CD1c-positive myeloid dendritic cell (primary cell): ENCODE measurements around the gene SHISAL1.
"Not testable (repeated sequence)": the region's sequence is repeated elsewhere in the genome, so short reads cannot be mapped to it uniquely, and the experiment has no call there.

Experiments
- DNase-seq: peaks from one replicate; pipeline ENCODE4 v3.0.0-alpha.2; 2016; ENCODE audit errors: extremely low spot score

The SHISAL1 gene

DNA sequence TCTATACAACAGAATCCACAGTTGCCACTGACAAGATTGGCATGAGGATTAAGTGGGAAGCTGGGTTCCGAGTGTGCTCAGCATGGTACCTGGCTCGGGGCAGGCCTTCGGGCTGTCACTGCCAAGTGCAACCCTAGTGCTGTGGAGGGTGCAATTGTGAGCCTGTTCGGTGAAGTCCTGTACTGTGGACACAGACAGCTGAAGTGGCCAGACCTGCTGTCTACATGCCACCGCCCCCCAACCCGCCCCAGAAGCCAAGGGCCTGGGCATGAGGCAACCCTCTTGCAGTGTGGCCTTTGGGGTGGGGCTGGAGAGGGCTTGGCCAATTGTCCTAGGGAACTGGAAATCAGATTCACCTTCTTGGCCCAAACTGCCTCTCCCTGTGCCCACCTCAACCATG lies 15.6 kb upstream of the SHISAL1 start:
- DNase-seq = no peak

DNA sequence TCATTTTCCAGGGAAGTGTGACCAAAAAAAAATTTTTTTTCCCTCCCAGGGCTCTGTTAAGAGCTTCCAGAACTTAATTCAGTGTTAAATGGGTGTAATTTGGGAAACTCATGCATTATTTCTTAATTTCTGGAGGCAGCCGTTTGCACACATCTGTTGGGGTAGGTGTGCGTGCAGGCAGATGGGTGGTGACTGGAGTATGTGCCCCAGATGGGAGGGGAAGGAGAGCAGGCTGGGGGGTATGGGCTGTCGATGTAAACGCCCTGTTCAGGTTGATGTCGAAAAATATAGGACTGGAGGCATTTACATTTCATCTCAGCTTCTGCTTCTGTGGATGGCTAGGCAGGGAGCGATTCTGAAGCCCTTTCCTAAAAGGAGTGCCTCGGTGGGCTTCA lies 13.7 kb upstream of the SHISAL1 start:
- DNase-seq = no peak

DNA sequence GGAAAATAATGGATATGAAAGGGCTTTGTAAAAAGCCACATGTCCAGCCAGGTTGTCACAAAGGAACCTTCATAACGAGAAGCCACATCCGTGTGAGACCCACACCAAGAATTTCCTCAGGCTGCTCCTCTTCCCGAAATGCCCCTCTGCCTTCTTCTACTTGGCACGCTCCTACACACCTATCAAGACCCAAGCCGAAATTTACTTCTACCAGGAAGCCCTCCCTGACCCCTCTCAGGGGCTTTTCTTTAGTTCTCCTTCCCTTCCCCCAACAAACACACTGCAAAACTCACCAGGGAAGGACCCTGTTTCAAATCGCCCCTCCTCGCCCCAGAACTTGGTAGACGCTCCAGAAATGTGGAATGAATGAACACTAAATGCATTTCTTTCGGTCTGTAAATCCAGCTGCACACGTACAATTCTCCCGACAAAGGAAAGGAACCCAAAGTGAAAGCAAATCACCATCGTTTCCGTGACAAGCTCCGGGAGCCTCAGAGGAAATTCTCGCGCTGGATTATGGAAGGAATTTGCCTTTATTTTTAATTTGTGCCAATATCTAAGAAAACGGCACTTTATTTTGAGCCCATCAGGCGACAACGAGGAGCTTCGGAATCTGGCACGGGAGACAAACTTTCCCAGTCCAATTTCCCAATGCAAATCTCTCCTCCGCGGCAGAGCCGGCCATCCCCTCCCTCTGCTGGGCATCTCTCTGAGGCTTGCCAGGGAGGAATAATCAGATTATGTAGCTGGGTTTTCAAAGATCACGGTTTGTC lies 13.2 kb upstream of the SHISAL1 start:
- DNase-seq = peak; percentile 3

DNA sequence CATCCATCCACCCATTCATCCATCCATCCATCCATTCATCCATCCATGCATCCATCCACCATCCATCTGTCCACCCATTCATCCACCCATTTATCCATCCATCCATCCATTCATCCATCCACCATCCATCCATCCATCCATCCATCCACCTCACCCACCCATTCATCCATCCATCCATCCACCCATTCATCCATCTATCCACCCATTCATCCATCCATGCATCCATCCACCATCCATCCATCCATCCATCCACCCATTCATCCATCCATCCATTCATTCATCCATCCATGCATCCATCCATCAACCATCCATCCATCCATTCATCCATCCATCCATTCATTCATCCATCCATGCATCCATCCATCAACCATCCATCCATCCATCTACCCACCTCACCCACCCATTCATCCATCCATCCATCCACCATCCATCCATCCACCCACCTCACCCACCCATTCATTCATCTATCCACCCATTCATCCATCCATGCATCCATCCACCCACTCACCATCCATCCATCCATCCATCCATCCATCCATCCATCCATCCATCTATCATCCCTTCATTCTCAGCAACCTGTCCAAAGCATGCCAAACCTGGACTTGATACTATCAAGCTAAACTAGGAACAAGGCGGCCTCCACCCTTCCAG lies 10.5 kb upstream of the SHISAL1 start:
- DNase-seq = not testable (repeated sequence)

DNA sequence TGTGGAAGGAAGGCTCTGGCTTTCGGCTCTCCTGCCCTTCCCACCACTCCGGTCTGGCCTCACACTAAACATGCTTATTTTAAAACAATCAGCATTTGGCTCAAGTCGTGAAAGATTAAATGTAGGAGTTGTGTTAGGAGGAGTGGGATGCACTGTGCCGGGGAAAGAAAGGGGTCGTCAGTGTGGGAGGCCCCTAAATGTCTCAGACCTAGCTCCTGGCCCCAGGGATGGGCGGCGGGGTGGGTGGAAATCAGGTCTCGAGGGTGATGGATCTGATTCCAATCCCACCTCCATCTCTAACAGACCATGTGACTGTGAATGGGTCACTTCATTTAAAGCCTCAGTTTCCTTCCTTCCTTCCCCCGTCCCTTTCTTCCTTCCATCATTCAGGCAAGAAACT lies 6.9 kb upstream of the SHISAL1 start:
- DNase-seq = no peak

DNA sequence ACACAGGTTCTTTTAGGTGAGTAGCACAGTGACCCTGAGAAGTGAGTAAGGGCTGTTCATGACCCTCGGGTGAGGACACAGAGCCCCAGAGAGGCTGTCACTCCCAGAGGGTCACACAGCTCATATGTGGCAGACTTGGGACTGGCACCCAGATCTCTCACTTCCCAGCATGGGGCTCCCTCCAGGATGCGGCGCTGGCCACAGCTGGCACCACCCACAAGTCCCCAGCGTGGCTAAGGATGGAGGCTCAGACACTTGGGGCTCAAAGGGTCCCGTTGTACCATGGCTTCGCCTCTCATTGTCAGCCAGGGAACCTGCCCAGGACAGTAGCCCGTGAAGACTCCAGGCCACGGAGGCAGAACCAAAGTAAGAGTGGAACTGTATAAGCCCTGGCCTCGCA lies 6.0 kb upstream of the SHISAL1 start:
- DNase-seq = no peak

DNA sequence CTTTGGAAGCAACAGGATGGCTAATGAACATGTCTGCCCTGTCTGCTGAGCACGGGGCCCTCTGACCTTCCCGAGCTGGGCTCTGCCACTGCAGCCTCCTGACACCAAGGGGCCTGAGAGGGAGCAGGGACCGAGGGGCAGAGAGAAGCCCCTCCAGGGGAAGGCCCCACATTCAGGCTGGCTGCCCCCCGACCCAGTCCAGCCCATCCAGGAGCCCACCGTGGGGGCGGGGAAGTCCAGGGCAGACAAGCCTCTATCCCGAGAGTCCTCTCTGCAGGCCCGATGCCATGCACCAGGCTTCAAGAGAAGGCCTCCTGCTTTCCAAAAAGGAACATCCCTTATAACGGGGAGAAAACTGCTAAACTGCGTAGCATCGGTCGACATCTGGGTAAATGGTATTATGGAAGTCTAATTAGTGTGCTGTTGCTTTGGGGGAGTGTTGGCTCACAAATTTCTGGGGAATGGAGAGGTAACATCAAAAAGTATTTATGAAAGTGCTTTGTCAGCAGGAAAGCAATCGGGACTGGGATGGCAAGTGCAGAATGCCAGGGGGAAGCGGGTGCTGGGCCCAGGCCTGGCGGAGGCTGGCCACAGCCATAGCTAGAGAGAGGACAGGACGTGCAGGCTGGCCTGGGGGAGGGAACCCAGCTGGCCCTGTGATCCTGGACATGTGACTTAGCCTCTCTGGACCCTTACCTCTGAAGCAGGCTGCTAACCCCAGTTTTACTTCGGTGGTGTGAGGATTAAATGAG lies 5.3 kb upstream of the SHISAL1 start:
- no peak for DNase-seq

DNA sequence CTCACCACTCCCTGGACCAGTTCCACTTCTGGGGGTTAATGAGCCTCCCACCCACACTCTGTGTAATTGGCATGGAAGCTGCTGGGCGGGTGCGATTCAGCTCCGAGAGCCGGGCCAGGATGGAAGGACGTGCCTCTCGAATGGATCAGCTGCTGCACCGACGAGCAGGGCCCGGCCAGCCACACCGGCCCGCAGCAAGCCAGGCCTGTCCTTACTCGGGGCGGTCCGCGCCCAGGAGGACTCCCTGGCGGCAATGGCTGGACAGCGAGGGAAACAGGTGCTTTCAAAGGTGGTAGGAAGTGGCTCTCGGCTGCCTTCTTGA lies 4.3 kb upstream of the SHISAL1 start:
- DNase-seq = no peak

DNA sequence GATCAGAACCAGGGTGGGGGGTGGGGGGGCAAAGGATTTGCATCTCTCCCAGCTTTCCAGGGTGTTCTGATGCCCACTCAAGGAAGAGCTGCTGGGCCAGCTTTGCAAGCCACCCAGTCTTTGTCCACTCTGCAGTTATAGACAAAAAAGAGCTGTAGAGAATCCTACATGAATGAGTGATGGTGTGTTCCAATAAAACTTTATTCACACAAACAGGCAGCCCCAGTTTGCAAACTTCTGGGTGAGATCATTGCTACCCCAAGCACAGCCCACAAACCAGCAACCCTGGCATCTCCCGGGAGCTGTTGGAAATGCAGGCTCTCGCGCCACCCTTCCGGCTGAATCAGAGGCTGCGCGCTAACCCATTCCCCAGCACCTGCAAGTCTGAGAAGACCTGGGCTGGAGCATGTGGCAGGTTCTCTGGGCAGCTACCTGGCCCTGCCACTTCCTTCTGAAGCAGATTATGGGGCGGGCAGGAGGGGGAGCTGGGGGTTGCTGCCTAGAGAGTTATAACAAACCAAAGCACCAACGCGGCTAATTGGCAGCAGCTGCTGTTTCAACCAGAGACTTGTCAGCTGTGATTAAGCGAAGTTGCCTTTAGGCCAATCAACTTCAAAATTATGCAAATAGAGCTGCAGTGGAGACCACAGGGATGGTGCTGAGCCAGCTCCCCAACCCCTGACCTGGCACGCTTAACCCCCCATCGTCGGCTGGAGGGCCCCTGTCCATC lies 3.8 kb upstream of the SHISAL1 start:
- DNase-seq = no peak

DNA sequence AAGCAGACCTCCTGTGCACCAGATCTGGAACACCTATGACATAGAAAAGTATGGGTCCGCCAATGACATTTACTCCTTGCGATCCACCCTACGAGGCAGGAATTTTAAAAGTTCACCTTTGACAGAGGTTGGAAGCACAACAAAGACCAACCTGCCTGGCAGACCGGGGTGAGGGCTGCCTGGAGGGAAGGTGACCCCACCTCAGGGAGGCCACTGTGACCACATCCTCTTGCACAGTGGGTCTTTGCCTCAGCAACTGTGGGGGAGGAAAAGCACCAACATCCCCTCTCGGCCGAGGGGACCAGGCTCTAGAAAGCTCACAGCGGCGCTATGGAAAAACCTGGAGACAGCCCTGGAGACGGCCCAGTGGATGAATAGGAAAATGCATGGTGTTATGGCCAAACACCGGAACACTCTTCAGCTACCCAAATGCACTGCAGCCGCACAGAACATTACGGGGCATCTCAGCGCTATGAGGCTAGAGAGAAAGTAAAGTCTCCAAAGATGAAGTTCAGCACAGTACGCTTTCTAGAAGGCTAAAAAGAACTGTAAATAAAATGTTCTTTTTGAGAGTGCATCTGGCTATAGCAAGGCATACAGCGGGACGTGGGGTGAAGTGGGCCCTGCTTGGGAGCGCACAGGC lies 1.8 kb upstream of the SHISAL1 start:
- DNase-seq = no peak

DNA sequence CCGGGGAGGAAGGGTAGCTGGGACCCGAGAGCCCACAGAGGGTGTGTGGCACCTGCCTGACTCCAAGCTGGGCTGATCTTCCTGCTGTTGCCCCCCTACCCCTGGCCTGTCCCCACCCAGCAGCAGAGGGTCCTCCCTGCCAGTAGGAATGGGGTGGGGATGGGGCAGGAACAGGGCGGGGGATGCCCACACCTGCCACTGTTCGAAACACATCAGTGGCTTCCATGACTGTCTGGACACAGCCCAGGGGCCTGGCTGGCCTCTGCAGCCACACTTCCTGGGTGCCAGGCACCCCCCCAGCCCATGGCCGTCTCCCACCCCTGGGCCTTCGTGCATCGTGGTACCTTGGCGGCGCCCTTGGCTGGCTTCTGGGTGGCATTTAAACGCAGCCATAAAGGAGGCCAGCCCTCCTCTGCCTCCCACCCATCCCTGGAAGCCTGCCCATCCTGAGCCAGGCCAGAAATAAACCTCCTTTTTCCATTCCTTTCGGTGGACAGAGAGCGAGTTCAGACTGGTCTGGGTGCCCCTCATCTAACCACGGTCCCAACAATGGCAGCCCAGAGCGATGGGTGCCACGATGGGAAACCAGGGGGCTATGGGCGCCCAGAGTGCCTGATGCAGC lies 745 bp upstream of the SHISAL1 start:
- no peak for DNase-seq

DNA sequence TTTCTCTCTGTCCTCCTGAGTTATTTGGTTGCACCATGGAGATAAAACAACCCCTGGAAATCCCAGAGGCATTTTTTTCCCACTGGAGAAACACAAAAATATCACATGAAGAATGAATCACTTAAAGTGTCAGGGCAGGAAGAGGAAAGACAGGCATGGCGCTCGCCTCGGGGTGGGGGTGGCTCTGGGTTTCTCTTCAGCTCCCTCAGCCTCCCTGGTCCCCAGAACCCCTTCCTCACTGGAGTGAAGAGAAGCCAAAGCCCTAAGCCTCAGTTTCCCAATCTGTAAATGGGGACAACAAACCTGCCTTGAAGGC lies 938 bp downstream of the SHISAL1 start:
- DNase-seq = no peak

DNA sequence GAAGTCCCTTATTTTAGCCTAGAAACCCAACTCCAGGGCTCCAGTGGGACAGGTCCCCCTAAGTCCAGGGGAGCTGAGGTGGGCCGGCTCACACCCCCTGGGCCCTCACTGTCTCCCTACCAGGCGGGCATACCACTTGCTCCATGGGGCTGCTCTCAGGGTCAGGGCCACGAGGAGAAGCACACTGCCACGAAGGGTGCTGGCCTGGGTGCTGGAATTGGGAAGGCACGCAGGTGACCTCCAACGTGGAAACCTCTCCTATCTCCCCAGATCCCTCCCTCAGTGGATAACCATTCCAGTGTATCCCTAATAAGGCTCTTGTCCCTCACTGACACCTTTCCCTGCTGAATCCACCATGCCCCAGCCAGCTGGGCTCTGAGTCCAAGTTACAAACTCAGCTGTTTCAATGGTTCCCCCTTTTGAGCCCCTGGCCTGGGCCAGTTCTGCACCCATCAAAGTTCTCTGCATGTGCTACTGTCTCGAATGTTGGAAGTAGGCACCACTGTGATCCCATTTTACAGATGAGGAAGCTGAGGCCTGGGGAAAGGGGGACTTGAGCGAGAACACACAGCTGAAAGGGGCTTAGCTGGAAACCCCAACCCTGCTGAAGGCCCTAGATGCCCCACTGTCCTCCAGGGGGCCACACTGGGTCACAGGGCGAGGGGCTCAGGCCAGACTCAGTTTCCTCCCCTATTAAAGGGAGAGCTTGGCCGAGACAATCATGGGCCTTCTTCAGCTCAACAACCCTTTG lies 1.5 kb downstream of the SHISAL1 start:
- DNase-seq = no peak

DNA sequence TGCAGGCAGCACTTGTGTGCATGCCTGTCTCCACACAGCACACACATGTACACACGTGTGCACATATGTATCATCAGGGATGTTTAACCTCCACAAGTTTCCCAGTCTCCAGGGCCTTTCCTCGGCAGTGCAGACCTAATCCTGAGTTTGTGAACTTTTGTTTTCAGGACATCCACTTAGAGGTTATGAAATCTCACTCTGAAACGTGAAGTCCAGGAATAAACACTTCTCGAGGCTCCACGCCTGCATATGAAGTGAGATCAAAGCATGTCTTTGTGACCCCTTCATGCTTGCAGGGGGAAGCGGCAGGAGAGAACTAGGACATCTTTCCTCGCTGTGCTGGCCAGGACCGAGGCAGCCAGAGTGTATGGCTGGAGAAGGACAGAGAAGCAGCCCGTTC lies 3.1 kb downstream of the SHISAL1 start:
- no peak for DNase-seq

DNA sequence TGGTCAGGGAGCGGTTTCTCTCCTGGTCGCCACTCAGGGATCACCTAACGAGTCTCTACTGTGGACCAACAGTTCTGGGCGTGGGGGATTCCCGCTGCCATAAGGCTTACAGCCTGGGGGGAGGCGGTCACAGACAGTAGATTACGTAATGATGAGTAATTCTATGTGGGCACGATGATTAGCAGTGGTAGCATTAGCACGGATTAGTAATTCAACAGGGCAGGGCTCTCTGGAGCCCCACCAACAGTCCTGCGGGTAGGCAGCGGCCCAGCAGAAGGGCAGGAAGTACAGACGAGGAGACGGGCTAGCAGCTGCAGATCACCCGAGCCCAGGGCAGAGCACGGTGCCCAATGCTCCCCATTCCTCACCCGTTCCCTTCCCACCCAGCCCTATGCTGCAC lies 3.6 kb downstream of the SHISAL1 start:
- peak; percentile 63 for DNase-seq

DNA sequence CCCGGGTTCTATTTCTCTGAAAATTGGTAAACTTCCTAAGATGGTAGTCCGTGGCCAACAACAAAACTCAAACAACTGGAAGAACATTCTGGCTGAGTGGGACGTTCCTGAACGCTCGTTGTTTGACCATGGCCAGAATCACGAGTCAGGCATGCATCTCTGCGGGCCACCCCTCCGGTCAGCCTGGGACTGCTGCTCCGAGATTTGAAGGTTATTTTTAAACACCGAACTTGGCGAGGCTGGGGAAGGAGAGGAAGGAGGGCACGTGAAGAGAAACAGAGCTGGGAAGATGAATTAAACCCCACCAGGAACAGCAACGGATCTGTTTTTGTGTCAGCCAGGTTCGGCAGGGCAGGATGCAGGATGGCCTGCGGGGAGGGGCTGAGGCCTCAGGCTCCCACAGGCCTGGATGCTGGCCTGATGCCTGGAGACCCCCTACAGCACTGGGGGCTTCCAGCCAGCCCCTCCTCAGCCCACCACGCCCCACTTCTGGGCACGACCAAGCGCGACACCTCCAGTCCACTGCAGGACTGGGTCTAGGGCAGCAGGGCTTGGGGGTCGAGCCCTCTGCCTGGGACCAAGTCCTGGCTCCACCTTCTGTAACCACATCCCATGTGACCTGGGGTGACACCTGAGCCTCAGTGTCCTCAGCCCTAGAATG lies 5.1 kb downstream of the SHISAL1 start:
- no peak for DNase-seq

DNA sequence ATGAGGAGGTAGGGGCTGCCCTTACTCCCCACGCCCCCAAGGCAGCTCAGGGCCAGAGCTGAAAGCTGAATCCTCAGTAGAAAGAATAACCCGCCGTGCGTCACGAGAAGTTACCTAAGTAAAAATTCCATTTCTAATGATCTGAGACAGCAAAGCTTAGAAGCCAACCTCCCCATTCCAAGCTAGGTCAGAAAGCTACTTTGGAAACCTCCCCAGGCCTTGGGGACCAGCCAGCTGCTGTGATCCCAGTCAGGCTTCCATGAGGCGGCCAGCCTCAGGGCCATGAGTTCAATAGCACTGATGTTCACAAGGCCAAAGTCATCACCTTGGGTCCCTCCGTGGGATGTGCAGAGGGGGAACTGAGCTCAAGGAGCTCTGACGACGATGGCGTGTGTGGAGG lies 6.9 kb downstream of the SHISAL1 start:
- no peak for DNase-seq

DNA sequence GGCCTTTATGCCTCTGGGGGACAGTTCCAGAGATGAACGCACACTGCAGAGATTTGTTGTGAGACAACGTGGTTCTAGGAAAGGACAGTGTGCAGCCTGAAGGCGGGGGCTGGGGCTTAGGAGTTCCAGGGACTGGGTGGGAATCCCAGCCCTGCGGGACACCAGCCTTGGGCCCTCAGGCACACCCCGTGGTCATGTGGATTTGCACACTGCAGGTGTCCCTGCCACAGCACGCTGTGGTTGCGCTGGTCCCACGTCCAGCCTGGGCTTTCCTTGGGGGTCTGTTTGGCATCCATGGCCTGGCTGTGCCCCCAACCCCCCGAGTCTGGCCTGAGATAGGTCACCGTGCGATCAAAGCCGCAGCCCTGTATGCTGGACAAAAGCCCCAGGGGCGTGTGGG lies 7.3 kb downstream of the SHISAL1 start:
- DNase-seq = no peak

DNA sequence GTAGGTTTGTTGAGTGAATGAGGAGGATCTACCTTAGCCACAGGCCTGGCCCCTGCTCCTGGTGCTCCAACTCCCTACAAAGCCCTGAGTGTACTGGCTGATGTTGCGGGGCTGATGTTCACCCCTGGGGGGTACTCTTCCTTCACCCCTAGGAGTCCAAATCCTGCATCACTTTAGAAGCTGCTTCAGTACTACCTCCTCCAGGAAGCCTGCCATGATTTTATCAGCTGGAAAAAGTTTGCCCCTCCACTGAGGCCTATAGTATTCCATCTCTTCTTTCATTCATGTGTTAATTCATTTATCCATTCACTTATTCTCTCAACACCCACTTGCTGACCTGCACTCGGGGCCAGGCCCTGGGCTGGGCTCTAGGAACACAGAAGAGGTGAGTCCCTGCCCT lies 7.8 kb downstream of the SHISAL1 start:
- no peak for DNase-seq

DNA sequence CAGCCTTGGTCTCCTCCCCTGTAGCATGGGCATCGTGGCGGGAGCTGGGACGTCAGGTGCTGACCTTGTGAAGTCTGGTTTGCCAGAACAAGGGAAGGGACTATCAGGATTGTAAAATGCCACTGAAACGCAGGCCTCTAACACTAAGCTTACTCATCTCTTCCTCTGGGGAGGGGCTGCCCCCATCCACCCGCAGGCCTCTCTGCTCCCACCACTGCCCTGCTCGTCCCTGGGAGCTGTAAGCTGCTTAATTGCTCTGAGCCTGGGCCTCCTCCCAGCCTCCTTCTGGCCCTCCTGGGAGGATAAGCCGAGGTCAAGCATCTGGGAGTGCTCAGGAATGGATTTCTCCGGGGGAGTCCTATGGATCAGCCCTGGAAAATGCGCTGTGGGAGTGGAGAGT lies 8.4 kb downstream of the SHISAL1 start:
- DNase-seq = no peak
